RWPE2 (cell line): ENCODE results near the gene GPR31.

Experiments
- ATAC-seq: fragments of 200-7000 bp; cut with Tn5 transposase; 3 replicates; pipeline ENCODE4 v1.9.1; 2021; ENCODE audit warnings: low read depth
- DNase-seq: peaks from one replicate; pipeline ENCODE4 v3.0.0-alpha.2; 2020; ENCODE audit warnings: low spot score
- H3K27ac ChIP-seq: fragments of 450-650 bp; 2 replicates; pipeline ENCODE4 v1.5.1; 2017; ENCODE audit warnings: mild to moderate bottlenecking; ENCODE audit not compliant: poor library complexity, severe bottlenecking
- H3K27me3 ChIP-seq: fragments of 250-450 bp; sonication (Bioruptor Pico); 2 replicates; pipeline ENCODE4 v1.5.1; 2021; ENCODE audit warnings: mild to moderate bottlenecking, moderate library complexity; ENCODE audit not compliant: insufficient read depth, poor library complexity, severe bottlenecking
- H3K36me3 ChIP-seq: fragments of 250-450 bp; sonication (Bioruptor Pico); 2 replicates; pipeline ENCODE4 v1.5.1; 2020; ENCODE audit warnings: low read depth, mild to moderate bottlenecking, moderate library complexity
- H3K4me1 ChIP-seq: fragments of 250-450 bp; sonication (Bioruptor Pico); 2 replicates; pipeline ENCODE4 v1.5.1; 2021; ENCODE audit warnings: mild to moderate bottlenecking, moderate library complexity; ENCODE audit not compliant: insufficient read depth, poor library complexity, severe bottlenecking
- H3K4me3 ChIP-seq: fragments of 250-450 bp; sonication (Bioruptor Pico); 2 replicates; pipeline ENCODE4 v1.5.1; 2021; ENCODE audit warnings: mild to moderate bottlenecking, moderate library complexity; ENCODE audit not compliant: severe bottlenecking
- H3K9me3 ChIP-seq: fragments of 250-450 bp; sonication (Bioruptor Pico); 2 replicates; pipeline ENCODE4 v1.5.1; 2021; ENCODE audit warnings: mild to moderate bottlenecking, moderate library complexity; ENCODE audit not compliant: severe bottlenecking
- TF ChIP-seq, protein P1 (sequence below): fragments of 450-650 bp; IDR thresholded peaks from one replicate; pipeline ENCODE4 v1.5.1; 2017; ENCODE audit warnings: mild to moderate bottlenecking, moderate library complexity; ENCODE audit not compliant: poor library complexity, severe bottlenecking

The GPR31 gene

DNA sequence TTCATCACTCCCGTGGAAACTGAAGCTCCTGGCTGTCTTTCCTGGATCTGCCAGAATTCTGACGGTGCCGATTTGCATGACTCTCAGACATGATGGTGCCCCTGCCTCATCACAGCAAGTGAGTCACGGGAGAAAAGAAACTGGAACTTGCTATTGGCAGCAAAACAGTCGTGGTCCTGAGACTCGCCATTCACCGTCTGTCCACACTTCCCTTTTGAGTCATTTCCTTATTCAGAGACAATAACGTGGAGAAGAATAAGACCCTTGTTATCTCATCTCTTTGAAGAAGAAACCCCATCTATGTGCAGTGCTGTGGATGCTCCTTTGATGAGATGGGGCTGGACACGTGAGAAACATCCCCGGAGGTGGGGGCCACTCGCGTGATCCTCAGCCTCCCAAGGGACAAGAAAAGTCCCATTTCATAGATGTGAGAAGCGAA is 4.2 kb downstream of the GPR31 start:
- no peak overlapping the region for H3K4me3 ChIP-seq
- DNase-seq = no peak

DNA sequence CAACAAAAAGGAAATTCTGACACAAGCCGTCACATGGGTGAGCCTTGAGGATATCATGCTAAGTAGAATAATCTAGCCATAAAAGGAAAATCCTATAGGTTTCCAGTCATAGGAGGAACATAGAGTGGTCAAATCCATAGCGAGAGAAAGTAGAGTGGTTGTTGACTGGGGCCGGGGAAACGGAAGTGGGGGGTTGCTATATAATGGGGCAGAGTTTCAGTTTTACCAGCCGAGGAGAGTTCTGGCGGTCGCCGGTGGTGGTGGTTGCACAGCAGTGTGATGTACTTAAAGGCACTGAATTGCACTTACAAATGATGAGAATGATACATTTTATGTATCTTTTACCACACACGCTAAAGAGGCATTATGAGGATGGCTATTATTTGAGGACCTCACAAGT is 4.9 kb downstream of the GPR31 start:
- no peaks in the 10 kb centered on the region for H3K27me3 ChIP-seq
- TF ChIP-seq, protein P1, sequence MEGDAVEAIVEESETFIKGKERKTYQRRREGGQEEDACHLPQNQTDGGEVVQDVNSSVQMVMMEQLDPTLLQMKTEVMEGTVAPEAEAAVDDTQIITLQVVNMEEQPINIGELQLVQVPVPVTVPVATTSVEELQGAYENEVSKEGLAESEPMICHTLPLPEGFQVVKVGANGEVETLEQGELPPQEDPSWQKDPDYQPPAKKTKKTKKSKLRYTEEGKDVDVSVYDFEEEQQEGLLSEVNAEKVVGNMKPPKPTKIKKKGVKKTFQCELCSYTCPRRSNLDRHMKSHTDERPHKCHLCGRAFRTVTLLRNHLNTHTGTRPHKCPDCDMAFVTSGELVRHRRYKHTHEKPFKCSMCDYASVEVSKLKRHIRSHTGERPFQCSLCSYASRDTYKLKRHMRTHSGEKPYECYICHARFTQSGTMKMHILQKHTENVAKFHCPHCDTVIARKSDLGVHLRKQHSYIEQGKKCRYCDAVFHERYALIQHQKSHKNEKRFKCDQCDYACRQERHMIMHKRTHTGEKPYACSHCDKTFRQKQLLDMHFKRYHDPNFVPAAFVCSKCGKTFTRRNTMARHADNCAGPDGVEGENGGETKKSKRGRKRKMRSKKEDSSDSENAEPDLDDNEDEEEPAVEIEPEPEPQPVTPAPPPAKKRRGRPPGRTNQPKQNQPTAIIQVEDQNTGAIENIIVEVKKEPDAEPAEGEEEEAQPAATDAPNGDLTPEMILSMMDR = no peak
- no peaks in the 10 kb centered on the region for H3K4me1 ChIP-seq
- H3K9me3 ChIP-seq = no peaks in the 10 kb centered on the region
- H3K36me3 ChIP-seq = no peaks in the 10 kb centered on the region
- no peak overlapping the region for H3K27ac ChIP-seq
- ATAC-seq (no peak), DNase-seq (no peak)
- no peak overlapping the region for H3K4me3 ChIP-seq

More for the DNA sequence above, 4.2 kb downstream of the GPR31 start:
- Histone ChIP-seq H3K9me3 (no peaks in the 10 kb centered on the region), H3K4me1 (no peaks in the 10 kb centered on the region), H3K27ac (no peak overlapping the region), H3K36me3 (no peaks in the 10 kb centered on the region), H3K27me3 (no peaks in the 10 kb centered on the region)
- no peak for ATAC-seq
- TF ChIP-seq, protein P1 = no peak

DNA sequence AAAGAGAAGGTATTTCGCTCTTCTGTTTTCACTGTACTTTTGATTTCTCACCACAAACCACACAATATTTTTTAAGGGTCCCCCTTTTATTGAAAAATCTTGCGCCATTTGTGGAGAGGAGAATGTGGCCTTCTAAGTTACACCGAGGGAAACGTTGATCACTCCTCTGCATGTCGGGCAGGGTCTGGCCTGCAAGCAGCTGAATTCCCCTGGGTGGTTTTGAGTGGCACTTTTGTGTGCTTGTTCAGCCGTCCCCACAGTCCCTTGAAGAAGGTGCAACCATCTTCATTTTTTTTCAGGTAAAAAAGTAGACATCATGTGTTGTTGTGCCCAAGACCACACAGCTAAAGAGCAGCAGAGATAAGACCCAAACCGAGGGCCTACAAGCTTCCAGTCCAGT is 6.1 kb downstream of the GPR31 start:
- no peak overlapping the region for H3K4me3 ChIP-seq
- ATAC-seq = no peak
- TF ChIP-seq, protein P1 = no peak
- DNase-seq = no peak
- H3K9me3 ChIP-seq = no peaks in the 10 kb centered on the region
- no peak overlapping the region for H3K27ac ChIP-seq
- no peaks in the 10 kb centered on the region for H3K36me3 ChIP-seq
- H3K27me3 ChIP-seq = peaks cover 2% of the 10 kb centered on the region
- no peaks in the 10 kb centered on the region for H3K4me1 ChIP-seq

DNA sequence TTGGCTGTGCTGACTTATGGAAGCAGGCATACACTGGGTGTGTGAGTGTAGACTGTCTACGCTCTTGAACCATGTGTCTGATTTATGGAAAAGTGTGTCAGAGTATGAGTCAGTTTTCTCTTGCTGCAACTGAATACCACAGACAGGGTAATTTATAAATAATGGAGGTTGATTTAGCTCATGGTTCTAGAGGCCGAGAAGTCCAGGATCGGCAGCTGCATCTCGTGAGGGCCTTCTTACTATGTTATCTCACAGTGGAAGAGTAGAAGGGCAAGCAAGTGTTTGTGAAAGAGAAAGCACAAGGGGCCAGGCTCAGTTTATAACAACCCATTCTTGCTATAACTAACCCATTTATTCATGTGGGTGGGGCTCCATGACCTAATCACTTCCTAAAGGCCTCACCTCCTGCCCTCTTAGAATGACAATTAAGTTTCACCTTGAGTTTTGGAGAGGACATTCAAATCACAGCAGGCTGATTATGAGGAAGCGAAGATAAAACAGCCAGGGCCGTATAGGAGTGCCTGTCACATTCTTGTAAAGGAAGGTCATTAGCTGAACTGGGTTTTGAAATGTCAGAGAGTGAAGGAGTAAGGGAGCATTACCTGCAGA is 6.7 kb downstream of the GPR31 start:
- no peaks in the 10 kb centered on the region for H3K36me3 ChIP-seq
- H3K4me3 ChIP-seq = no peak overlapping the region
- TF ChIP-seq, protein P1 = no peak
- DNase-seq = no peak
- H3K27ac ChIP-seq = no peak overlapping the region
- H3K4me1 ChIP-seq = no peaks in the 10 kb centered on the region
- no peaks in the 10 kb centered on the region for H3K9me3 ChIP-seq
- ATAC-seq = no peak
- peaks cover 5% of the 10 kb centered on the region for H3K27me3 ChIP-seq

DNA sequence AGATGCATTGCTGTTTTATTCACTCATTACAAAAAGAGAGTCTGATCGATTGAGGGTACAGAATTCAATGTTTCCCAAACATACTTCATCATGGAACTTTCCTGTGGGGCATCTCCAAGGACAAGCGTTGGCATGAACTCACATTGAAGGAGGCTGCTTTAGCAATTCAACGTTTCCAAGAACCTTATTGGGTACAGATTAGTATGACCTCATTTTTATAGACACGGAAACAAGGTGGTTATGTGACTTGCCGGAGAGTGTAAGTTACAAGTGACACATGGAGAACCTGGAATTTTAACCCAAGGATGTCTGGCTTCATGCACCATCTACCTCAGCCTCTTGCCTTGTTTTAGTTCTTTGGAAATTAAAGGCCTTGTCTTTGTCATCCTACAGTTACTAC is 8.8 kb downstream of the GPR31 start:
- no peak for DNase-seq
- TF ChIP-seq, protein P1 = no peak
- no peaks in the 10 kb centered on the region for H3K4me1 ChIP-seq

More for the DNA sequence above, 8.8 kb downstream of the GPR31 start:
- no peaks in the 10 kb centered on the region for H3K36me3 ChIP-seq
- no peaks in the 10 kb centered on the region for H3K9me3 ChIP-seq
- H3K27me3 ChIP-seq = peaks cover 5% of the 10 kb centered on the region
- no peak overlapping the region for H3K4me3 ChIP-seq
- ATAC-seq = no peak
- no peak overlapping the region for H3K27ac ChIP-seq
